H9 (cell line): ENCODE measurements around the gene GPC6. TPM values are rescaled to one million over a fixed set of nuclear protein-coding genes. Genes with fewer than 3 reads are reported as not detected.
A peak's percentile ranks its signal among the peaks of the same experiment; 100 is the strongest.

ENCODE experiments used
- DNase-seq: peaks from one replicate; pipeline ENCODE4 v3.0.0-alpha.2; 2017
- H2AFZ ChIP-seq: one replicate; pipeline ENCODE4 v1.6.1; 2013; ENCODE audit warnings: mild to moderate bottlenecking, low read length, control low read depth, moderate library complexity
- H2AK5ac ChIP-seq: 2 replicates; pipeline ENCODE4 v1.6.1; 2013; ENCODE audit warnings: low read length, control low read depth, mixed read lengths; ENCODE audit not compliant: insufficient read length
- H2BK120ac ChIP-seq: one replicate; pipeline ENCODE4 v1.6.1; 2013; ENCODE audit warnings: low read depth, mild to moderate bottlenecking, low read length, control low read depth, inconsistent platforms; ENCODE audit not compliant: poor library complexity, severe bottlenecking
- H2BK12ac ChIP-seq: 2 replicates; pipeline ENCODE4 v1.6.1; 2013; ENCODE audit warnings: low read length, control low read depth, mixed read lengths, low read depth; ENCODE audit not compliant: insufficient read length
- H2BK15ac ChIP-seq: 2 replicates; pipeline ENCODE4 v1.6.1; 2013; ENCODE audit warnings: low read depth, low read length, control low read depth
- H2BK20ac ChIP-seq: one replicate; pipeline ENCODE4 v1.6.1; 2013; ENCODE audit warnings: low read depth, mild to moderate bottlenecking, low read length, control low read depth, inconsistent platforms; ENCODE audit not compliant: poor library complexity, severe bottlenecking
- H2BK5ac ChIP-seq: 2 replicates; pipeline ENCODE4 v1.6.1; 2013; ENCODE audit warnings: low read length, control low read depth, mixed read lengths; ENCODE audit not compliant: insufficient read length
- H3K14ac ChIP-seq: 2 replicates; pipeline ENCODE4 v1.6.1; 2013; ENCODE audit warnings: low read length, control low read depth; ENCODE audit not compliant: insufficient read depth
- H3K18ac ChIP-seq: 2 replicates; pipeline ENCODE4 v1.6.1; 2013; ENCODE audit warnings: low read depth, mild to moderate bottlenecking, mixed read lengths, low read length, control low read depth; ENCODE audit not compliant: insufficient read length
- H3K23ac ChIP-seq: 2 replicates; pipeline ENCODE4 v1.6.1; 2013; ENCODE audit warnings: low read length, control low read depth, mixed read lengths, low read depth; ENCODE audit not compliant: insufficient read length
- H3K23me2 ChIP-seq: 2 replicates; pipeline ENCODE4 v1.6.1; 2013; ENCODE audit warnings: low read depth, mild to moderate bottlenecking, mixed read lengths, low read length, control low read depth; ENCODE audit not compliant: insufficient read length, poor library complexity, severe bottlenecking
- H3K27ac ChIP-seq: 2 replicates; pipeline ENCODE4 v1.5.1; 2013; ENCODE audit warnings: low read length, control low read depth, mixed read lengths, low read depth; ENCODE audit not compliant: insufficient read length
- H3K27me3 ChIP-seq: 2 replicates; pipeline ENCODE4 v1.6.1; 2013; ENCODE audit warnings: low read length, control low read depth, inconsistent platforms; ENCODE audit not compliant: insufficient read depth
- H3K4ac ChIP-seq: 2 replicates; pipeline ENCODE4 v1.6.1; 2013; ENCODE audit warnings: low read depth, mild to moderate bottlenecking, control low read depth, inconsistent platforms, low read length, moderate library complexity
- H3K4me1 ChIP-seq: 2 replicates; pipeline ENCODE4 v1.6.1; 2013; ENCODE audit warnings: low read length, control low read depth, inconsistent platforms; ENCODE audit not compliant: insufficient read depth
- H3K4me2 ChIP-seq: 2 replicates; pipeline ENCODE4 v1.6.1; 2013; ENCODE audit warnings: low read length, control low read depth, mixed read lengths; ENCODE audit not compliant: insufficient read length, insufficient read depth
- H3K56ac ChIP-seq: 2 replicates; pipeline ENCODE4 v1.6.1; 2013; ENCODE audit warnings: low read depth, mild to moderate bottlenecking, mixed read lengths, low read length, control low read depth; ENCODE audit not compliant: insufficient read length
- H3K79me1 ChIP-seq: 2 replicates; pipeline ENCODE4 v1.6.1; 2013; ENCODE audit warnings: low read depth, mild to moderate bottlenecking, moderate library complexity, low read length, control low read depth, inconsistent platforms; ENCODE audit not compliant: insufficient read depth, poor library complexity, severe bottlenecking
- H3K79me2 ChIP-seq: 2 replicates; pipeline ENCODE4 v1.6.1; 2013; ENCODE audit warnings: low read length, control low read depth, inconsistent platforms; ENCODE audit not compliant: insufficient read depth
- H3K9ac ChIP-seq: 2 replicates; pipeline ENCODE4 v1.6.1; 2013; ENCODE audit warnings: low read length, control low read depth, mixed read lengths; ENCODE audit not compliant: insufficient read length; ENCODE audit errors: extremely low read depth
- H3K9me3 ChIP-seq: one replicate; pipeline ENCODE4 v1.6.1; 2013; ENCODE audit warnings: low read depth, low read length, inconsistent platforms; ENCODE audit not compliant: control insufficient read depth
- H3T11ph ChIP-seq: one replicate; pipeline ENCODE4 v1.6.1; 2013; ENCODE audit warnings: mild to moderate bottlenecking, low read length, control low read depth, inconsistent platforms
- H4K20me1 ChIP-seq: one replicate; pipeline ENCODE4 v1.6.1; 2013; ENCODE audit not compliant: control insufficient read depth, insufficient read length, insufficient read depth
- H4K5ac ChIP-seq: 2 replicates; pipeline ENCODE4 v1.6.1; 2013; ENCODE audit warnings: low read depth, mild to moderate bottlenecking, mixed read lengths, low read length, control low read depth; ENCODE audit not compliant: insufficient read length
- H4K8ac ChIP-seq: replicated peaks from 2 replicates; pipeline ENCODE4 v1.6.1; 2013; ENCODE audit warnings: low read length, control low read depth, mixed read lengths, low read depth; ENCODE audit not compliant: insufficient read length
- H4K91ac ChIP-seq: 2 replicates; pipeline ENCODE4 v1.6.1; 2013; ENCODE audit warnings: low read depth, mild to moderate bottlenecking, moderate library complexity, mixed read lengths, low read length, control low read depth; ENCODE audit not compliant: insufficient read length
- H3K27ac Mint-ChIP-seq, 3 experiments: 2 replicates in 2 of 3; 3 replicates in 1 of 3; pipeline ENCODE4 v1.8.0; 2020 to 2021; ENCODE audit warnings: mixed read lengths in 3 of 3, mild to moderate bottlenecking in 1 of 3, moderate library complexity in 1 of 3
- H3K27me3 Mint-ChIP-seq: 2 replicates; pipeline ENCODE4 v1.8.0; 2021; ENCODE audit warnings: low read depth, mild to moderate bottlenecking, moderate library complexity, mixed read lengths
- H3K36me3 Mint-ChIP-seq, 3 experiments: 2 replicates in 2 of 3; 3 replicates in 1 of 3; pipeline ENCODE4 v1.8.0; 2020 to 2021; ENCODE audit warnings: low read depth in 3 of 3, mixed read lengths in 3 of 3; ENCODE audit not compliant: insufficient read depth in 1 of 3
- H3K4me1 Mint-ChIP-seq, 2 experiments: 2 replicates each; pipeline ENCODE4 v1.8.0; 2020; ENCODE audit warnings: mixed read lengths in 2 of 2
- H3K4me3 Mint-ChIP-seq, 2 experiments: 2 replicates in 1 of 2; 3 replicates in 1 of 2; pipeline ENCODE4 v1.8.0; 2020 to 2021; ENCODE audit warnings: mild to moderate bottlenecking in 2 of 2, mixed read lengths in 2 of 2, moderate library complexity in 1 of 2
- H3K9me3 Mint-ChIP-seq, 2 experiments: 2 replicates in 1 of 2; 3 replicates in 1 of 2; pipeline ENCODE4 v1.8.0; 2020; ENCODE audit warnings: mild to moderate bottlenecking in 2 of 2, mixed read lengths in 2 of 2, moderate library complexity in 1 of 2
- CTCF ChIP-seq: fragments of 200-600 bp; sonication (generic); conservative IDR thresholded peaks from 3 replicates; pipeline ENCODE4 v1.8.0; 2021; ENCODE audit warnings: antibody characterized with exemption, mild to moderate bottlenecking
- WGBS: extraction: QIAGEN DNeasy Blood & Tissue Kit; methylation state at CpG from one replicate; pipeline ENCODE4 v1.1.7; 2013; ENCODE audit warnings: missing lambda C conversion rate, low lambda C conversion rate, mixed read lengths; ENCODE audit not compliant: insufficient read length; ENCODE audit errors: extremely low coverage; 5-methylcytosine and 5-hydroxymethylcytosine counted together
- total RNA-seq: library from RNA; stranded (reverse); gene quantifications from 2 replicates; pipeline ENCODE4 v1.2.1, GENCODE V29; 2021

The GPC6 gene
- total RNA-seq, 1 experiment from 2014 or later = 15.6 TPM

DNA sequence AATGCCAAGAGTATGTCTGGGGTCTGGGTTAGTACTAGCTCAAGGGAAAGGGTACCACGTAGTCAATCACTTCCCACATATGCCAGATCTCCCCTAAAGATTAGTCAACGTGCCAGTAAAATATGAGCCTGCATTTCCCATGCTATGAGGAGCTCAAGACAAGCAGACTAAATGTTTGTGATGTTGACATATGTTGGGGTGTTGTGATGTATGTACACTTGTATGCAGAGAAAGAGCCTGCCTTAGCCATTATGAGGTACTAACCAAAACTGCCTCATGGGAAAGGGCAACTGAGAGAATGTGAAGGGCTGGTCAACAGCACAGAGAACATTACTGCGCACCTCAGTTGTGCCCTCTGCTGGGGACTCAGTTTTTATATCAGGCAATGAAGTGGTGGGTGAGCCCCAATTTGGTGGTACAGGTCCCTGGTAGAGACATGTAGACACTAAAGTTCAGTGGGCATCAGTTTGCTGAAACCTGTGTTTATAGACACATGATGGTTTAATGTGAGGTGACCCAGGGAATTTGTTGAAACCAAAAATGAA lies 965.9 kb downstream of the GPC6 start:
- Histone ChIP-seq H2BK12ac (no peak overlapping the region), H3K9ac (no peak overlapping the region), H3K4me2 (no peak overlapping the region), H2BK20ac (no peak overlapping the region), H3K56ac (no peak overlapping the region), H2AFZ (no peak overlapping the region), H3K79me1 (no peaks in the 10 kb centered on the region), H4K20me1 (no peaks in the 10 kb centered on the region), H4K91ac (no peak overlapping the region), H3K27me3 (no peaks in the 10 kb centered on the region), H2AK5ac (no peak overlapping the region), H4K8ac (no peak overlapping the region), H3K27ac (no peak overlapping the region), H3K14ac (no peak overlapping the region), H3K9me3 (no peaks in the 10 kb centered on the region), H3K18ac (no peak overlapping the region), H4K5ac (no peak overlapping the region), H3K23me2 (no peaks in the 10 kb centered on the region), H3K79me2 (no peaks in the 10 kb centered on the region), H3K23ac (no peak overlapping the region), H3K4me1 (peaks cover 10% of the 10 kb centered on the region; the same call in 1 of the 2 replicates), H2BK120ac (no peak overlapping the region), H2BK5ac (no peak overlapping the region), H3K4ac (no peak overlapping the region), H3T11ph (no peak overlapping the region), H2BK15ac (no peak overlapping the region)
- peak; percentile 57 for DNase-seq
- Mint-ChIP-seq H3K36me3 (no peaks in the 10 kb centered on the region), H3K4me1 (peaks cover 17 to 21% of the 10 kb centered on the region in 2 experiments), H3K27me3 (peaks cover 3% of the 10 kb centered on the region), H3K4me3 (no peak overlapping the region), H3K9me3 (no peaks in the 10 kb centered on the region), H3K27ac (no peak overlapping the region)
- TF ChIP-seq CTCF = peak; percentile 75
- WGBS = no CpG with 5 or more reads among the region's 3 CpGs
